HS-5 (cell line): ENCODE results near the gene USP16.
"Not testable (repeated sequence)": the region's sequence is repeated elsewhere in the genome, so short reads cannot be mapped to it uniquely, and the experiment has no call there.

Source experiments
- DNase-seq: peaks from one replicate; pipeline ENCODE4 v3.0.0-alpha.2; 2012; ENCODE audit warnings: low read depth

Gene USP16

DNA sequence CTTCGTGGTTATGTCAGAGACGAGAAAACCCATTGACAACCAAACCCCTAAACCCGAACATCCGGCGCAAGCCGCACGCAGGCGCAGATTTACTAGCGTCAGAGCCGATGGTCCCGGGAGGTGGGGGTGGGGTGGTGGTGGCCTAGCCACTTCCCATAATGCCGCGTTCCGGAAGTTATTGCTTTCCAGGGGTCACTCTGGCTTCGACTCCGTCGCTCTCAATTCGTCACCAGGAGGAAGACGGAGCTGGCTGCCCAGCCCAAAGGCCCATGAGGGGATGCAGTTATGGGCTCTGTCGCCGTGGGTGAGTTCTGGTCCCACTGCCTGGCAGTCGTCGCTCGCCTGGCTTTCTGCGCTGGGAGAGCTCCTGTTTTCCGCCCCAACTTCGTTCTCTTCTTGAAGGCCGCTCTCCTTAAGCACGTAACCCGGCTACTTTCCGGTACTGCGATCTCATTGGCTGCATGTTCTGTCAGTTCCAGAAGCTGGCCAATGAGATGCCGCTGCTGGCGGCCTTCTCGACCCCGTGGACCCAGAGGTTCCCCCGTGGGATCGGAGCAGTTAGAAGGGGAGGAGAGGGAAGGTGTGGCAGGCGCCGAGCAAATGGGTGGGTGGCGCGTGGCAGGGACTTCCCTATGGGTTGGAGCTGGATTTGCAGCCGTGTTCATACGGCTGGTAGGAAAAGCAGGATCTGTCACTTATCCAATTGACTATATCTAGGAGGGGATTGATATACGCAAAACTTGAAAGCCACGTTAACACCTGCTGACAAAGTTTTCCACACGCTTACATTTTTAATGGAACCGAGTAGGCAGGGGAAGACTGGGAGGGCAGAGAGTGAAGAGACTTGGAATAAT lies at the start of gene USP16:
TSS of gene USP16 (plus strand) at position 195 of the 854 bp plus-strand sequence. CDS start 3,246 bp downstream, outside the sequence.
- DNase-seq: peak; percentile 99

DNA sequence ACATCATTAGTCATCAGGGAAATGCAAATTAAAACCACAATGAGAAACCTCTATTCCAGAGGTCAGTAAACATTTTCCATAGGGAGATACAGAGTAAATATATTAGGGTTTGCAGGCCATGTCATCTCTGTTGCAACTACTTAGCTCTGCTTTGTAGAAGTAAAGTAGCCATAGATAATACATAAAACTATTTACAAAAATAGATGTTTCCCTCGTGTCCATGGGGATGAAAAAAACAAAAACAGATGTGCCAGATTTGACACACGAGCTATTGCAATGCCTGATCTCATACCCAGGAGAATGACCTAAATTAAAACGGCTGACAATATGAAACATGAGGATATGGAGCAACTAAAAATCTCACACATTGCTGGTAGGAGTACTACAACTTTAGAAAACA lies 49.1 kb upstream of the USP16 start:
- DNase-seq: peak; percentile 58

DNA sequence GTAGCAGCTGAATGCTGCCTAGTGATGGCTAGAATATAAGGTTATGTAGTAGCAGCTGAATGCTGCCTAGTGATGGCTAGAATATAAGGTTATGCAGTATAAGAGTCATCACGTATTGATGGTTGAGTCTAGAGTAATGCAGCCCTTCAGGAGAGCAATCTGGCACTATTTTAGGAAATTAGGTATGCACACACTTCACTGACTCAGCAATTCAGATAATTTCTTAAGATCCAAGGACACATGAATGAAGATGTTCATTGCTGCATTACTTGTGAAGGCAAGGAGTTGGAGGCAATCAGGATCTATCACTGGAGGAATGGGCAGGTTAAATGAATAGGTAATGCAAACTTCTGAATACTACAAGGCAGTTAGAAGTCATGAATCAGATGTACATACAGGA lies 45.4 kb upstream of the USP16 start:
- DNase-seq: no peak

DNA sequence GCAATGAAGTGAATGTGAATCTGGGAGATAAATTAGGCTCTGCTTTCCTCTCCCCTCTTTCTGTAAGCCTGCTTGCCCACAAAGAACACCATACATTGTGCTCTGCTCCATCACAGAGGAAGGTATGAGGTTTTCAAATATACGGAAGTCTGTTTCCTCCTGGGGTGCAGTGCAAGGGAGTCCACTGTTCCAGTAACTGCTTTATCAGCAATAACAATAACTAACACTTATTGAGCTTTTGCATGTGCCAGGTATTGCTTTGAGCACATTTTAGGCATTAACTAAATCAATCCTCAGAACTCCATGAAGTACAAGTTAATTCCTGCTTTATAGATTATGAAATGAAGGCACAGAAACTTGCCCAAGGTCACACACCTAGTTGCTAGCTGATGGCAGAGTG lies 41.8 kb upstream of the USP16 start:
- no peak for DNase-seq

DNA sequence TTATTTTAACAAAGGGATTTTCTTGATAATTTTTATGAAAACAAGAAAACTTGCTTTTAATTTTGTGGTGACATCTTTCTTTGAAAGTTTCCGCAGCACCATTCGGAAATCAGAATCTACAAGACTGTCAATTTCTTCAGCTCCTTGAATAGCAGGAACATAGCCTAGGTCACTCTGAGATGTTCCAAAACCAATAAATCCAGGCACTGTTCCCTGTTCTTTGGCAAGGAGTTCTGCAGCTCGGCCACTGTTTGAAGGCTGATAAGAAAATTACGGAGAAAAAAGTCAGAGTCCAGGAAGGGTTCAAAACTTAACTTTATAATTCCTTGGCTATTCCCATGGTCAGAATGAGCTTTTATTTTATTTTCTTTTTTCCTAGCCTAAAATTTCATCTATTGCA lies 37.8 kb upstream of the USP16 start:
- no peak for DNase-seq

DNA sequence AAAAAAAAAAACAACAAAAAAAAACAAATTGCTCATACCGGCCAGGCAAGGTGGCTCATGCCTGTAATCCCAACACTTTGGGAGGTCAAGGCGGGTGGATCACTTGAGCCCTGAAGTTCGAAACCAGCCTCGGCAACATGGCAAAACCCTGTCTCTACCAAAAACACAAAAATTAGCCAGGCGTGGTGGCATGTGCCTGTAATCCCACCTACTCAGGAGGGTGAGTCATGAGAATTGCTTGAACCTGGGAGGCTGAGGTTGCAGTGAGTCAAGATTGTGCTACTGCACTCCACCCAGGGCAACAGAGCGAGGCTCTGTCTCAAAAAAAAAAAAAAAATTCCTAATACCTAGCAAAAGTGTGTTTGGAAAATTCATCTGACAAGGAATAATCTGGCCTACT lies 36.3 kb upstream of the USP16 start:
- DNase-seq: peak; percentile 29

DNA sequence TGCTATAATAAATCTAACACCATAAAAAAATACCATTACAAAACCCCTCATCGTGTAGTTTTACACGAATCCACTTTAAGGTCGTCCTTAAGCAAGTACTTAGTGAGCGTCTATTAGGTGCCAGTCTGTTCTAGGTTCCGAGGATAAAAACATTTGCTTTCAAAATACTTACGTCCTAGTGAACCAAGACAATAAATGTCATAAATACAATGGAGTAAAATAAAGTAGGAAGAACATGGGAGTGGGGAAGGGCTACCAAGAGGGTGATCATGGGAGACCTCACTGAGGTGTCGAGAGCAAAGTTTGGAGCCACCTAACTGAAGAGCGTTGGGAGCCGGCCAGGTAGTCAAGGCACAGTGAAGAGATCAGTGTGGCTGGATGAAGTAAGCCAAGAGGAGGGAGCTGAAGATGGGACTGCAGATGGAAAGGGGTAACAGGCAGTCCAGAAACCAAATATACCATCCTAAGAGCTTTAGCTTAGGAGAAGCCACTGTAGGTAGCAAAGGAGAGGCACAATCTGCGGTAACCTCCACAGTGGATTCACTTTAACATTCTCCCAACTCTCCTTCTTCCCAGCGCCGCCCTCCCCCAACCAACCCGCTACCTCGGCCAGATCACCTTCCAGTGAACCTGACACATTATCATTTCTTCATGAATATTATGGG lies 32.5 kb upstream of the USP16 start:
- DNase-seq: no peak

DNA sequence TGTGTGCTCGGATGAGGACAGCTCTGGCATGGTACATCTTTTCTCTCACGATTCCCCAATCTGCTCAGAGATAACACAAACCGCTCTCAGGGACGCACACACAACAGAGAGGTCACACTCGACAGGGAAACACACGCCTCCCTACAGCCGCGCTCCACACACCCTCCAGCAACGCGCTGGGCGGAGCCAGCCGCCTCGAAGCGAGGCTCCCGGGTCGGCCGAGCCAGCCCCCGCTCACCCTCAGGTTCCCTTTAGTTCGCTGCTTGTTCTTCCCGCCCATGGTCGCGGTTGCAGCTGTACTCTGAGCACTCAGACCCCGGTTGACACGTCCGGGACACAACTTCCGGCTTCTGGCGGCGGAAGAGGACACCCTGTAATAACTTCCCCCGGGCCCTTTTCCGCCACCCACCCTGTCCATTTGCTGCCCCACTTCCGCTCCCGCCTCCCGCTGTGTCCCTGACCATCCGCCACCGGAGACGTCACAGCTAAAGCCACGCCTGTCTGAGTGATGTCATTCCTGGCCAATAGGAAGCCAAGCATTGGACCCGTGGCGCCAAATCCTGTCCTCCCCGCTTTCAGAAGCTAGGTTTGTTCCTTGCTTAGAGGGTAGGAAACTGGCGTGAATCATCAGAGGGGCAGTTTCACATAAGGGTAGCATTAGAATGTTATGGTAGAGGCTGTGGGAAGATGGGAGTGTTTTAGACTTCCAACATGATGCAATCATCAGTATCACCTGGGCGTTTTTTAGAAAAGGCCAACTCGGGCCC lies 31.8 kb upstream of the USP16 start, which contains the start of gene LTN1:
TSS of gene LTN1 (minus strand) at position 352 of the 767 bp plus-strand sequence. CDS start at position 280, 72 bp downstream.
- DNase-seq: peak; percentile 99

DNA sequence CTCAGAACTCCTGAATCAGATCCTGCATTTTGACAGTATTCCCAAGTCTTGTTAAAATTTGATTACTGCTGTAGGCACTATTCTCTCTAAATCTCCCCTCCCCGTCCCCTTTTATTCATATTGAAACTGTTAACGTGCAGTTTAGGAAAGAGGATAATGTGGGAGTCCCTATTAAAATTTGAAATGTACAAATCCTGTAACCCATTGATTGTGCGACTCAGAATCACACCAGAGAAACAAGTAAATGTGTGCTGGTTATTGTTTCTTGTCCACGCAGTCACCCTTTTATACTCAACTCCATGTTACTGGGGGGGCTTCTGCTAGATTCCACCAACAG lies 31.2 kb upstream of the USP16 start:
- DNase-seq: no peak

DNA sequence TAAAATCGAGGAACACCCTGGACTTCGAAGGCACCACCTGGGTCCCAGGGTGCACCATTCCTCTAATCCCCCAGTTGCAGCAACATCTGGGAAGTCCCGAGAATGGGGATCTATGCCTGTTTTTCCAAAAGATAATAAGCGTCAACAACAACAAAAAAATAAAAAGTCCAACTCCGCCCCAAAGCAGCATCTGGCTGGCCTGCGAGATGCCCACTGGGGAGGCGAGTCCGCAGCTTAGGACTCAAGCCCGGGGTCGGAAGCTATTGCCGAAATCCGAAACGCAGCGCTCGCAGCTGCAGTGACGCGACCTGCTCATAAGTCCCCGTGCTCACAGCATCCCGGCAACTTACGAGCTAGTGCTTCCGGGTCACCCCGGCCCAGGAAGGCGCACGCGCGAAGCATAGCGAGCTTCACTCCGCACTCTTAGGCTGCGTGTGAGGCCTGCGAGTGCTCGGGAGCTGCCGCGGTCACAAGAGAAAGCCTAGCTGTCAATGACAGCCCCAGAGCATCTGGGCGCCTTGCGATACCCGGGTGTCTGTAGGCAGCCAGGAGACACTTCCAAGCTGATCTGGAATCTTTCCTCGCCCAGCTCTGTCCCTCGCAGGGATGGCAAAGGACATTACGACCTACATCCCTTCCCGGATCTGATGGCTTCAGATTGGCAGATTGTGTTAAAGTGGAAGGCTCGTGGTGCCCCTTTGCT lies 21.9 kb upstream of the USP16 start:
- DNase-seq: peak; percentile 80

DNA sequence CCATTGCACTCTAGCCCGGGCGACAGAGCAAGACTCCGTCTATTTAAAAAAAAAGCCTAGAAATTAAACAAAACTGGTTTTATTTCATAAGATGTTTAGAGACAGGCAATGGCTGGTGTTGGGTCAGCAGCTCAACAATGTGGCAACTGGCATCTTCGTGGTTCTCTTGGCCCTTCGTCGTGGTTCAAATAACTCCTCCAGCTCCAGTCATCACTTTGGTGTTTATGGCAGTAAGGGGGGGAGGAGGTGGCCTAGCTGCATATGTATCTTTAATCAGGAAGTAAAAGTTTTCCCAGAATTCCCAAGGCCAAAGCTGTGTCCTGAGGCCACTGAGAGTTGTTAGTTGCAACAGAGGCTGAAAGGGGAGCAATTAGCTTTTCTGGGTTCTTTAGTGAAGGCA lies 18.8 kb upstream of the USP16 start:
- no peak for DNase-seq

DNA sequence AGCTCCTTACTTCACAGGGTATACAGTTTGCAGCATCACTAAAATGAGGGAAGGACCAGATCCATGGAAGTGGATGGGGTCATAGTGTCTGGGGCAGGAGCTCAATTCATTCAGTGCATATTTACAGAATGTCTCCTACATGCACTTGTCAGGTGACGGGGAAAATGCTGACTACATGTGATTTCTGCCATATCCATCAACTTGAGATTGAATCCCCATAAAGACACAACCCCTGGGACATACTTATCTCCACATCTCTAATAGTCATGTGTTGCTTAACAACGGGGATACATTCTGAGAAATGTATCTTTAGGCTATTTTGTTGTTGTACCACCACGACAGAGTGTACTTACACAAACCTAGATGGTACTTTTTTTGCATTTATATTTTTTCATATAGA lies 17.3 kb upstream of the USP16 start:
- DNase-seq: no peak

DNA sequence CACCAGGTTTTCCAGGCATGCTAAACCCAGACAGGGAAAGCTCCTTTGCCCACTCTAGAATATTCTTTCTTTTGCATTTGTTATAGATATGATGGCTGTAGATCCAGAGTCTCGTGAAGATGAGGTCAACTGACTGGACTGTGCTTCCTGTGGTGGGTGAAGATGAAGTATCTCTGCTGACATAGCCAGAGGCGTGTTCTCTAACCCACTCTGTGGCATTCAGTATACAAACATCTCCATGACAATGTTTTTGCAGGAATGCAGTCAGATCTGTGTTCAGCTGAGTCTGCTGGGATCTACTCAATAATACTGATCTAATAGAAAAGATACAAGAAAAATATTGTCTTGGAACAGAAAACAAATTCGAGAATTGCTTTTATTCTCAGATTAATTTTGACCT lies 16.7 kb upstream of the USP16 start:
- DNase-seq: no peak

DNA sequence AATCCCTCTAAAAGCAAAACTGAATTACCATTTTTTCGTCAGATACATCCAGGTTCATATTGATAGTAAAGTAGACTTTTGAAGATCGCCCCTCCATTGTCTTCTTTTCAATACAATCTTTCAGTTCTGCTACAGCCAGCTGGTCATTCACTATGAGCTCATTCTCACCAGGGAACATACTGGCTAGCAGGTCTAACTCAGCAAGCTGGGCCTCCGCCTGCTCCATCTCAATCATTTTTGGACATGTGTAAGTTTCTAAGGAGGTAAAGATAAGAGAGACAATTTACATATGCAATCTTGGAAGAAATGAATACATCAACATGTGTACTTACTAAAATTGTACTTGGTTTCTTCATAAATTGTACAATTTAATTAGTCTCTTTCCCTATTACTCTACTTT lies 16.1 kb upstream of the USP16 start:
- no peak for DNase-seq

DNA sequence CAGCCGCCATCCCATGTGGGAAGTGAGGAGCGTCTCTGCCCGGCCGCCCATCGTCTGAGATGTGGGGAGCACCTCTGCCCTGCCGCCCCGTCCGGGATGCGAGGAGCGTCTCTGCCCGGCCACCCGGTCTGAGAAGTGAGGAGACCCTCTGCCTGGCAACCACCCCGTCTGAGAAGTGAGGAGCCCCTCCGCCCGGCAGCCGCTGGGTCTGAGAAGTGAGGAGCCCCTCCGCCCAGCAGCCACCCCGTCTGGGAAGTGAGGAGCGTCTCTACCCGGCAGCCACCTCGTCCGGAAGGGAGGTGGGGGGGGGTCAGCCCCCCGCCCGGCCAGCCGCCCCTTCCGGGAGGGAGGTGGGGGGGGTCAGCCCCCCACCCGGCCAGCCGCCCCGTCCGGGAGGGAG lies 13.2 kb upstream of the USP16 start:
- DNase-seq: not testable (repeated sequence)

DNA sequence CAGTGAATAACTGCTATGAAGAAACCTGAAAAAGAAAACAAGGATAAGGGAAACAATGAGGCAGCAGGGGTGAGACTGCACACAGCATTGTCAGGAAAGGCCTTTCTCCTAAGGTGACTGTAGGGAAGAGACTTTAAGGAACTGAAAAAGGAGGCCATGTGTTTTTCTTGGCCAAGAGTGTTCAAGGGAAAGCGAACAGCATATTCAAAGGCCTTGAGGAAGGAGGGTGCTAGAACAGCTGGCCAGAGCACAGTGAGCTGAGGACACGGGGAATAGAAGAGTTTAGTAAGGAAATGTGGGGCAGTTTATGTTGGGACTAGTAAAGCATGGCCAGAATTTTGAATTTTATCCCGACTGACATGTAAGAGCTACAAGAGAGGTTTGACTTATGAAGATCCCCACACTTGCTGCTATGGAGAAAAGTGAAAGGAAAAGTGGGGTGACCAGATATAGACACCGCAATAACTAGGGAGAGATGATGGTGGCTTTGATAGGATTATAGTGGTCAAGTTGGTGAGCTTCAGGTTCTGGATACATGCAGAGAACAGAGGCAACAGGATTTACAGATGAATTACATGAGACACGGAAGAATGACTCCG lies 6.7 kb upstream of the USP16 start:
- no peak for DNase-seq

DNA sequence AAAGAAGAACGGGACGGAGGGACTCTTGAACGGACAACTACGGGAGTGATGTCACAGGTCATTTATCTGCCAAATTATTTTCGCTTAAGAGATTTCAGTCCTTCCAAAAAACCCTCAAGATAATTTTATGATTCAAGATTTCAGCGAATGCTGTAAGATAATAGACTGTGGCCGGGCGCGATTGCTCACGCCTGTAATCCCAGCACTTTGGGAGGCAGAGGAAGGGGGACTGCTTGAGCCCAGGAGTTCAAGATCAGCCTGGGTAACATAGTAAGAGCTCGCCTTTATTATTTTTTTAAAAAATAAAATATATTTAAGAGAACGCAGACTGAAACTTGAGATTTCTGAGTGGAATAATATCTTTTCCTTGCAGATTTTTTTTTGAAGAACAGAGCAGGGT lies 5.9 kb upstream of the USP16 start:
- no peak for DNase-seq

DNA sequence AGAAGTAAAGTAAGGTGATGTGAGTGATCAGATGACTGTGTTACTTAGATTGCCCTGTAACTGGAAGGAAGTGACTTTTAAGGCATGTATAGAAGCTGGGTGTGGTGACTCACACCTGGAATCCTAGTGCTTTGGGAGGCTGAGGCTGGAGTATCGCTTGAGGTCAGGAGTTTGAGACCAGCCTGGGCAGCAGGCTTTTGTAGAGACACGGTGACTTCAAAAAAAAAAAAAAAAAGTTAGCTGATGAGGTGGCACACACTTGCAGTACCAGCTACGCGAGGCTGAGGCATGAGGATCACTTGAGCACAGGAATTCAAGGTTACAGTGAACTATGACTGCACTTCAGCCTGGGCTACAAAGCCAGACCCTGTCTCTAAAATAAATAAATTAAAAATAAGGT lies 2.3 kb upstream of the USP16 start:
- DNase-seq: no peak

DNA sequence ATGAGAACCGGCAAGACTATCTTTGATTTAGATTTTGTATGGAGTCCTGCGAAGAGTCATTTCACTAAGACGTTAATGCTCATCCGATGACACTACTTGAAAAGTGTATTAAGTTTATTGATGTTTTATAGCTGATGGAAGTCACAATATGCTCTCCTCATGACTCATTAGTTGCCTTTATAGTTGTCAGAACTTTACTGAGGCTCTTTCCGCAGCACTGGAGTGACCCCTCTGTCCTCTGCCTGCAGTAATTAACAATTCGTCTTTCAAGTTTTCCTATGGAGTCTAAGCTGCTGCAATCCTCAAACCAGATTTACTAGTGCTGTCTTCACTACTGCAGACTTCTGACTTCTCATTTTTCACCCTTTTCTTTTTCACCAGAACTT lies 853 bp downstream of the USP16 start:
- DNase-seq: no peak

DNA sequence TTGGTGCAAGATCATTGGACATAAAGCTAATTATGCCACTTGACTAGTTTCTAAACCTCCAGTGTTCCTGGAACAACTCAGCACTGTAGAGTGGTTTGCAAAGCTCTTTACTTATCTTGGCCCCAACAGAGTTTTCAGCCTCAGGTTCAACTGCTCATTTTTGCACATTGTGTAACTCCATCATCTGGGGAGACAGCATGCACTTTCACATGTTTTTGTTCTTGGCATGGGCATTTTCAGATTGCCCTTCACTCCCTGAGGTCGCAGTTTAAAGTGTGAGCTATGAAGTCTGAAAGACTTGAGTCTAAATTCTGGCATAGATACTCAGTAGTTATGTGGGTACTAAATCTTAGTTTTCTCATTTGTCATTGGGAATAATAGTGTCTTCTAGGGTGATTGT lies 5.1 kb downstream of the USP16 start:
- no peak for DNase-seq

DNA sequence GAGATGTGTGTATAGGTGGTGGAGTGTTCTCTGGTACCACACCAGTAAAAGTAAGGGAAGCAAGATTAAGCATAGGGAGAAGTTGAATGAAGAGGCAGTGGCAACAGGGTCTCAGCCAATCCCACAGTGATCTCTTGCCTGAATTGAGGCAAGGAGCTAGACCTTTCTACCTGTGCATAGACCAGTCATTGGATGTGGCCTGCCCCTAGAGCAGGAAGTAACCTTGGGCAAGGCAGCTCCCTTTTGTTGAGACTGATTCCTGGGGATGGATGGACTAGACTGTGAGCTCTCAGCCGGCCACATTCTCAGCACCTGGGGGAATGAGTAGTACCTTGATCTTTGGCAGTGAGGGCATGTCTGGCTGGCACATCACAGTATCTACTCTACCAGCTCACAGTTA lies 6.4 kb downstream of the USP16 start:
- no peak for DNase-seq

DNA sequence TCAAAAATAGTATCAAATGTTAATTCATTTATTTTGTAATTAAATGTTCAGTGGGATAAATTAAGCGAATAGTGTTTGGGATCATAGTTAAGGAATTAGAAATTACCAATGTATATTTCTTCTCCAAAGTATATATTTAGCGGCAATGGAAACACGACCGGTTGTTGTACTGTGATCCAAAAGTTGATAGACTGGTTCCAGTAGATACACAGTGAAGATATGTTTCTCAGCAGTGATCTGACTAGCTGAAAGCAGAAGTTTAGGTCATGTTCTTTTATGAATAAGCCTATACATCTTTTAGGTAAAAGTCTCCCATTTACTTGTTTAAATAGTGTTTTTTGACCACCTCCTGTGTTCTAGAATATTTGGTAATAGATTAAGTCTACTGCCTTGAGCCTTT lies 8.8 kb downstream of the USP16 start:
- no peak for DNase-seq
